ENCODE measurements around the gene ELN.

- TF ChIP-seq CTCF (IDR thresholded peaks at IDR 0.05) (no peak), POLR2A (IDR thresholded peaks at IDR 0.05) (no peak)
Measured at GRCh38 chr7:74043523-74043951, 15.6 kb downstream of the ELN start.
